Activated CD4-positive, alpha-beta T cell treated with anti-CD3 and anti-CD28 coated beads for 48 hours (primary cell): Measurements from ENCODE around the gene EPDR1.

ENCODE experiments used
- DNase-seq: peaks from one replicate; pipeline ENCODE4 v3.0.0-alpha.2; 2020

Gene EPDR1

GRCh38 chr7:37920305-37920848, at the start of gene EPDR1:
Gene EPDR1 (plus strand): TSS chr7:37920640. CDS start chr7:37920940, 300 bp downstream.
- peak; percentile 58 for DNase-seq

GRCh38 chr7:37882086-37882485, 38.4 kb upstream of the EPDR1 start:
- DNase-seq, result no peak

- no peak for DNase-seq
These were observed 27.1 kb upstream of the EPDR1 start for GRCh38 chr7:37893359-37893758.

DNA sequence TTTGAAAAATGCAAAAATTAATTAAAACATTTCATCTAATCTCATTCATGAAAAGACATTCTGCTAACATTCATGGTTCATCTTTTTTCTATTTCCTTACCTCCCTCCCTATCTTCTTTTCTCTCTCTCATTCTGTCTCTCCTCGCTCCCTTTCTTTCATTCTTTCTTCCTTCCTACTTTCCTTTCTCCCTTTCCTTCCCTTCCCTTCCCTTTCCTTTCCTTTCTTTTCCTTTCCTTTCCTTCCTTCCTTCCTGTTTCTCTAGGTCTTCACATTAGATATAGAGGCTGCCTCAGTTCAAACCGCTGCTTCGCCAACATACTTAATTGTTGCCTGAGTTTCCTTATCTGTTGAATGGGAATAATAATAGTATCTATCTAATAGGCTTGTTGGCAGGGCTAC, 25.8 kb upstream of the EPDR1 start:
- no peak for DNase-seq

DNA sequence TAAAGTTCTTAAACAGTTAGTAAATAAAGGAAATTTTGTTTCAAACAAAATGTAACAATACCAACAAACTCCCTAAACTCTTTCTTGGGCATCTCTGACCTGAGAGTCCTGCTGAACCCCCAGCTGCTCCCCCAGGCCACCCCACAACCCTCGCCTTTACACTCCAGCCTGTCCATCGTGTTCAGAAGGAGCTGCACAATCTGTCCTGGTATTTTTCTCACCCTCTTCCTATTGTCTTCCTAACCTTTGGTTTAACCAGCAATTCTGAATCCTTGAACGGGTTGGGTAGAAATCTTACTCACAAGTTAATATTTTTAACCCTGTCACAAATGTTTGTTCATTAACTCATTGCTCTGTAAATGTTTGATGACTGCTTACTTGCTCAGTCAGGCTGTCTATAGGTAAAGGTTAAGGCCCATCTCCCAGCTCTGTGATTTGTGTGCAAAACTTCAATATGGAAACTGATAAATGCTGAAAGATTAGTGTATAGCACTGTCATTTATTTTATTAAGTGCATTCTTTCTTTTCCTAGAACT, 20.7 kb upstream of the EPDR1 start:
- no peak for DNase-seq

- no peak for DNase-seq
These were observed 19.1 kb upstream of the EPDR1 start for GRCh38 chr7:37901236-37901827.

DNA sequence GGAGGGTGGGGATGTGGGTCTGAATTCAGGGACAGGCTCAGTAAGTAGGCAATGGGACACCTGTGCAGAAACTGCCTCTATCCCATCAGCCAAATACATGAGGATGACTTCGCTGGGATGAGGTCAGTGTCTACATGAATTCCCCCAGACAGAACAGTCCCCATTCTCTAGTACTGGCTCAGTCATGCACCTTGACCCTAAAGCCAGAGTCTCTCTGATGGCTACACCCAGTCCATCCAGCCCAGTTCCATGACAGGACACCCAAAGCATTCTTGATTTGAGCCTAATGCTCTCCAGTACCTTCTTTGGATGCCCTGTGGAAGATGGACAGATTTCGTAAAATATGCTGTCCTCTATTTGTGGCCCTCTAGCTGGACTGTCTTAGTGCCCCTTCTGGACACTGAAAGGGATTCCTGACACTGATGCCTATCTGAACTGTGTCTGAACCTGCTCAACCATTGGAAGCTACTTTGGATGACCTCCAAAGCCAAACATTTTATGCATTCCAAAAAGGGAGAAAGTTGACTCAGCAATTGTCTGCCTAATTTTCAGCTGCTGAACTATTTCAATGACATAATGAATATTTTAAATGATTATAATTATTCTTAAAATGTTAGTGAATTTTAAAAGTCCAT, 18.4 kb upstream of the EPDR1 start:
- no peak for DNase-seq

- no peak for DNase-seq
These were observed 12.1 kb upstream of the EPDR1 start for GRCh38 chr7:37908221-37908788.

DNA sequence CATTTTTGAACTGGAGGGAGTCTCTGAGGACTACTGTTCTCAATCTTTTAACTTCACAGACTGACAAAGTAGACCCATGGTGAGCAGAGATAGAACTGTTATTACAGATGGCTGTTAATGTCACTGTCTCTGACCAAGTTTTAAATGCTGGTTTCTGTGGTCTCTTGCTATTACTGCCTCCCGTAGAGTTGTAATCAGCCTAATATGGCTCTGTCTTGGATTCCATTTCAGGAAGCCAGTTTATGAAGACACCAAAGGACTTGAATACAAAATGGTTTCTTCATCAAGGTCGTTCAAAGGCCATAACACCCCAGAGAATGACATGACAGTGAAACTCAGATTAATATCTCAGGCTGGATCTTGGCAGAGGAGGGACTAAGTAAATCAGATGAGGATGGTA, 7.7 kb upstream of the EPDR1 start:
- no peak for DNase-seq

- DNase-seq, result no peak
These were observed 5.0 kb upstream of the EPDR1 start for GRCh38 chr7:37915438-37915837.

DNA sequence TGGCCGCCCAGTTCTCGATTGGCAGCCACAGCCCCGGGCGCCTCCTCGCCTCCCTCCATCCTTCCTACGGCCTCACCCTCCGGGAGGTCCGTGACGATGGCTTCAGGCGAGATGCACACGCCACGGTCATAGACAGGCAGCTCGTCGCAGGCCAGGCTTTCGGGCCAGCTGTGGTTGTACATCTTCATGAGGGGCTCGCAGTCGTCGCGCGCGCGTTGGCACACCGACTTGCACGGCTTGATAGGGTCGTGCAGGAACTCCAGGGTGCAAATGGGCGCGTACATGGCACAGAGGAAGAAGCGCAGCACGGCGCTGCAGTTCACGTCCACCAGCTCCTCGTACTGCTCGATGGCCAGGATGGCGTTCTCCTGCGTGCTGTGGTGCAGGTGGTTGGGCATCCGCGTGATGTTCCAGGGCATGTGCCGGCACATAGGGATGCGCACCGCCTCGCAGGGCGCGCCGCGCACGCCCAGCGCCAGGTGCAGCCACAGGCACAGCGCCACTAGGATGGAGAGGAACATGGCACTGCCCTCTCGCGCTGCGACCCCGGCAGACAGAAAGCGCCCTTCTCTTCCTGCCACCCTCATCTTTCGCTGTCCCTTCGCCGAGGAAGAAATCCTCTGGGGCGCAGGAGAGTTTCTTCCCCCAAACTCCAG, 4.3 kb upstream of the EPDR1 start:
- DNase-seq, result no peak

DNA sequence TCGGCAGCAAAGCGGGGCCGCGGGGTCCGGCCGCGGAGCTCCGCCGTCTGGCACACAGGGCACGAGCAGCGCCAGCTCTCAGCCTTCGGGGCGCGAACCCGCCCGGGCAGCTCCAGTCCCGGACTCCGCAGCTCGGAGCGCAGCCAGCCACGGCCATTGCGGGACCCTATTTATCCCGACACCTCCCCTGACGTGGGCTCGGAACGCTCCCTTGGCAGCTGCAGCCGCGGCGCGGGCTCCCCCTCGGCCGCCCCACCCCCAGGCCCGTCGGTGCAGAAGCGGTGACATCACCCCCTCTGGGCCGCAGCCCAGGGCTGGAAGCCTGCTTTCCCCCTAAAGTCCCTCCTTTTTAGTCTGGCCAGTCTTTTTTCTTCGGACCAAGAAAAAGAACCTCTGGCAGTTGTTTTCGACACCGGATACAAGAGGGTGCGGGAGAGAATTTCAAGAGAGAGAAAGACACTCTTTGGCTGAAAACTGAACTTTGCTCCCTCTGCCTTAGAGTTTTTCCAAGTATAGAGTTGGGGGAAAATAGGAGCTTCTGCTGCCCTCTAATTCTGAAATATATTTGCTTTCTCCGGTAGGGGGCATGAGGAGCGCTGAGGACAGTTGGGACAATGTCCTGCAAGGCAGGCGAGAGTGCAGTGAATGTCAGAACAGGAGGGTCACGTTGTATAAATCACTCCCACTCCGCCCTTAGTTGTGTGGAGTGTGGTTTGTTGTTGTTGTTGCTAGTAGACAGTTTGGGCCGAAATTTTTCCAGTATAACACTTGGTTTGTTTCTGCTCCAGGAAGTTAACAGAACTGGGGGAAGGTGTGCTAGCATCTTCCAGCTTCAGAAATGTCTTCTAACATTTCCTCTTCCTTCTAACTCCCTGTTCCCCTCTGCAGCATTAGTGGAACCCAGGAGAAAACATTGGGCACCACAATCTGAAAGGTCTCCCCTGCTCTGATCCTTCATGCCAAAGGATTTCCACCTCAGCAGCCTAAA, 3.5 kb upstream of the EPDR1 start, which contains the start of gene SFRP4:
SFRP4 (minus strand) TSS at position 145 of the 988 bp plus-strand sequence. CDS start 280 bp downstream, outside the sequence.
- DNase-seq, result peak; percentile 16

DNA sequence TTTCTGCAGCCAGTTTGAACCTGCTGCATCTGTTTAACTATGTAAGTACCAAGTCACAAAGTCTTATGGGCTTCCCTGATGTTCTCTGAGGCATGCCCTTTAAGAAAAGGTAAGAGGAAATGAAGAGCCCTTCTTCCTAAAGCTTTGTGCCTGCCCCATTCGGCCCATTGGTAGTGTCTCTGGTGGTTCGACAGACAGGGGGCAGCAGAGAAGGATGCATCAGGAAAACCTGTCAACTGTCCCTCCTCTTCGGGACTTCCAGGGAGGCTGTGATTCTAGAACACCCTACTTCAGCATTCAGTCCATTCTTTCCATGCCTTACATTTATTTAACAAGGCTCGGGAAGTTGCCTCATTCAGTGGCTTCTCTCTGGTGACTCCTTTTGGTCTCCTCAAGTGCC, 1.9 kb upstream of the EPDR1 start:
- DNase-seq, result no peak

- DNase-seq, result peak; percentile 14
These were observed 687 bp downstream of the EPDR1 start for GRCh38 chr7:37920849-37921805.

- DNase-seq, result no peak
These were observed 1.4 kb downstream of the EPDR1 start for GRCh38 chr7:37921876-37922275.

DNA sequence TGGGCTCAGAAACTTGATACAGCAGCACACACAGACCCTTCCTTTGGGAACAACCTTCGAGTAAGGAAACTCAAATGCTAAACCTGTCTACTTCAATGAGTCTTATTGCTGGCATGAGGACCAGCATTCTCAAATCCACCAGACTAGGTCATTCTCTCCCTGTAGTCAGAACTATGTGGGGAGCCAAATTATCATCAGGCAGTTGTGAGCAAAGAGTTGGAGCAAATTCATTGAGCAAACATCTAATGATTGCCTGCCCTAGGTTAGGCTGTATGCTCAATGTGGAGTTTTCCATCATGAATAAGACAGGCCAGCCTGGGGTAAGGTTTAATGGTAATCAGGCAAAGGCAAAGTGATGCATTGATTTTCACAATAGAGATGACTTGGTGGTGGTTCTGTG, 3.6 kb downstream of the EPDR1 start:
- DNase-seq, result no peak

DNA sequence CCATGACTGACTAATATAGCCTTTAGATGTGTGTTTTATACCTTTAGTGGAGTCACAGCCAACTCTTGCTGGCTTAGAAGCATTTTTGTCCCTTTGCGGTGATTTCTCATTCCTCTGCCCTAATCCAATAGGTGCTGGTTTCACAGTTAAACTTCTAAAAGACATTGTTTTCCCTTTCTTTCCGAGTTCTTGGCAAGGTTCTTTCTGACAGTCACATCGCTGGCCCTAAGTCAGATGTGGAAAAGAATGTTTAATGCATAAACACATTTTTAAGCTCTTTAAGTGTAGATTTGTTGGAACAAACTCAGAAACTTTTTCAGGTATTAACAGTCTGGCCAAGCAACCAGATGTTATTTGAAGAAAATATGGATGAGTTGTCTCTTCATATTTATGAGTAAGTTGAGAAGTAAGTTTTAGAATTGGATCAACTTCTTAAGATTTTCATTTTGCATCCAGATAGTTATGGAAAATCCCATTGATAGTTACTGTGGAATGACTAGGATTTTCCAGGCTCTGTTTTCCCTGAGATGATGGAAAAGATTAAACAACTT, 4.1 kb downstream of the EPDR1 start:
- DNase-seq, result no peak

- DNase-seq, result no peak
These were observed 5.2 kb downstream of the EPDR1 start for GRCh38 chr7:37925620-37926019.

DNA sequence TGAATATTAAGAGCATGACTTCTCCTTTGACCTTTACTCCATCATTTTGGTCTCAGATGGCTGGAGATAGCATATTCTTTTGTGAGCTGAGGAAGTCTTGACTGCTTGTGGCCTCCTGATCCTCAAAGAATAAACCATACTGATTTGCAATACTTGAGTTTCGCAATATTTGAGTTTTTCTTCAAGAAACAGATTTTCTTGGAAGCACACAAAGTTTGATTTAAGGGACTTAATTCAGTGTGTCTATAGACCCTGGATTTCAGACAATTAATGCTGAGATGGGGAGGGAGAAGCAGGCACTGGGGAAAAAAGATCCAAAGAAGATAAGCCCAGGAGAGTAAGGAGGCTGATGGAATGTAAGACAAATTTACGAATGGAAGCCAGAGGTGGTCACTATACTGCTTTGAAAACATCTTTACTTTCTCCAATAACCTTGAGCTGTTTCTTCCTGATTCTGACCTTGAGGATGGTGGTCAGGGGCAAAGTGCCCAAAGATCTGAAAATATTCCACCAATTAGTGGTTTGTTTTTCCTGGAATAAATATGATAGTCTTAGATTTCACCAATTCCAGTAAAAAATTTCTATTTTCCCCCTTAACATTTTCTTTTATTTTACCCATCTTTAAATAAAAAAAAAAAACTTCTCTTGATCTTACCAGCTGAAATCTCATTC, 7.5 kb downstream of the EPDR1 start:
- no peak for DNase-seq

- no peak for DNase-seq
These were observed 8.4 kb downstream of the EPDR1 start for GRCh38 chr7:37928878-37929277.
